Subcutaneous abdominal adipose tissue (tissue), 5 donors: Measurements from ENCODE around the gene GCC2.

ENCODE experiments used
- H3K27ac ChIP-seq: one replicate; pipeline ENCODE4 v1.7.0; 2013; ENCODE audit warnings: low read depth, mild to moderate bottlenecking, inconsistent platforms, low read length, moderate library complexity
- H3K27me3 ChIP-seq, 5 donors: one replicate each; pipeline ENCODE4 v1.7.0; 2013; ENCODE audit warnings: low read length in 5 of 5, inconsistent platforms in 1 of 5; ENCODE audit not compliant: control insufficient read depth in 5 of 5, insufficient read depth in 4 of 5
- H3K36me3 ChIP-seq, 5 donors: one replicate each; pipeline ENCODE4 v1.7.0; 2013; ENCODE audit warnings: low read length in 5 of 5; ENCODE audit not compliant: control insufficient read depth in 5 of 5, insufficient read depth in 5 of 5
- H3K4me1 ChIP-seq, 5 donors: one replicate each; pipeline ENCODE4 v1.7.0; 2013; ENCODE audit warnings: low read length in 5 of 5, mild to moderate bottlenecking in 3 of 5, moderate library complexity in 1 of 5; ENCODE audit not compliant: control insufficient read depth in 5 of 5, insufficient read depth in 5 of 5
- H3K4me3 ChIP-seq, 5 donors: one replicate each; pipeline ENCODE4 v1.7.0; 2013; ENCODE audit warnings: low read length in 5 of 5, low read depth in 1 of 5
- H3K9ac ChIP-seq, 5 donors: one replicate each; pipeline ENCODE4 v1.7.0; 2013; ENCODE audit warnings: low read length in 5 of 5, mild to moderate bottlenecking in 4 of 5, moderate library complexity in 3 of 5
- H3K9me3 ChIP-seq, 5 donors: one replicate each; pipeline ENCODE4 v1.7.0; 2013; ENCODE audit warnings: low read length in 5 of 5; ENCODE audit not compliant: control insufficient read depth in 5 of 5
- donor health status: healthy.
- donor health status: healthy.
- donor health status: healthy.
- donor health status: healthy.
- donor health status: healthy.

GCC2 gene

GRCh38 chr2:108448678-108449409 lies at the start of gene GCC2:
Gene GCC2, plus strand, starts transcription at chr2:108449206. Its CDS starts 69 bp downstream, at chr2:108449275.
- peaks cover 8 to 20% (median 13%) of the 10 kb centered on the region in 5 donors for H3K36me3 ChIP-seq

GRCh38 chr2:108399479-108399878 lies 49.5 kb upstream of the GCC2 start:
- peaks cover 18 to 37% (median 34%) of the 10 kb centered on the region in 5 donors for H3K9me3 ChIP-seq
- no peaks in the 10 kb centered on the region for H3K36me3 ChIP-seq
- no peak overlapping the region for H3K27ac ChIP-seq
- H3K4me1 ChIP-seq, result no peaks in the 10 kb centered on the region
- peak overlapping the region in 4 of 5 donors; percentile 2 to 48 (median 14) for H3K4me3 ChIP-seq
- H3K9ac ChIP-seq, result no peak overlapping the region
- no peaks in the 10 kb centered on the region for H3K27me3 ChIP-seq

More at GRCh38 chr2:108448678-108449409, at the start of gene GCC2:
- Histone ChIP-seq H3K4me3 (peak within 1 kb of the TSS; percentile 95 to 98 (median 97)), H3K27me3 (no peaks in the 10 kb centered on the region), H3K9me3 (no peaks in the 10 kb centered on the region), H3K4me1 (peaks cover 0 to 19% (median 17%) of the 10 kb centered on the region in 5 donors), H3K27ac (peak within 1 kb of the TSS; percentile 89), H3K9ac (peak within 1 kb of the TSS; percentile 80 to 95 (median 88))

DNA sequence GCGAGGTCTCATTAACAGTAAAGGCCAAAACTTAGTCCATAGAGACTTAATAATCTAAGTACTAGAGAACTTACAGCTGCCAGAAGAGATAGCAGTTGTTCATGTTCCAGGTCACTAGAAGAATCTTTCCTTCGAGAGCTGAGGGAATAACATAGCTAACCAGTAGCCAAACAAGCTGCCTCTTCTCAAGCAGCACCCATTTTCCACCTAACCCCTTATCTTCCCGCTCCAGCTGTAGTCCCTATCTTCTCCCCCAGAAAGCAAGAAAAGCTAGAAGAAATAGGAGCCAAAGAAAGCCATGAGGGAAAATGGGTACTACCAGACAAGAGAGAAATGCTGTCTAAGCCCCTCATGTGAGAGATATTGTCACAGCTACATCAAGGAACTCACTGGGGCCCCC lies 47.2 kb upstream of the GCC2 start:
- Histone ChIP-seq H3K36me3 (no peaks in the 10 kb centered on the region), H3K4me1 (no peaks in the 10 kb centered on the region), H3K27me3 (no peaks in the 10 kb centered on the region), H3K9me3 (peaks cover 21 to 45% (median 43%) of the 10 kb centered on the region in 5 donors), H3K27ac (no peak overlapping the region), H3K9ac (no peak overlapping the region), H3K4me3 (no peak overlapping the region)

DNA sequence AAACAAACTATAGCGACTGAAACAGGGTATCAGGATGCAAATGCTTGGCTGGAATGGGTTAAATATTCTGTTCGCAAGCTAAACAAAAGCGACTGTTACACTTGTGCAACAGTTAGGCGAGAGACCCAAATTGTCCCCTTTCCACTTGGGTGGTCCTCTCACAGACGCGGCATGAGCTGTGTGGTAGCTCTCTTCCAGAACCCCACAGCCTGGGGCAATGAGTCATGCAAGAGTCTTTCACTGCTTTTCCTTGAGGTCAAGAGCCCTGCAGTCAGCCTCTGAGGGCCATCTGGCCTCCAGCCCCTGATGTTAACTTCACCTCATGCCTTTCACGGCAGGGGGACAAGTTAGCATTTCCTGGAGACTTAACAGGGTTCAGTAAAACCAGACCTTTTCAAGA lies 45.5 kb upstream of the GCC2 start:
- H3K4me3 ChIP-seq, result no peak overlapping the region
- no peaks in the 10 kb centered on the region for H3K4me1 ChIP-seq
- H3K9ac ChIP-seq, result no peak overlapping the region
- no peak overlapping the region for H3K27ac ChIP-seq
- H3K9me3 ChIP-seq, result peaks cover 19 to 43% (median 33%) of the 10 kb centered on the region in 5 donors
- H3K27me3 ChIP-seq, result no peaks in the 10 kb centered on the region
- H3K36me3 ChIP-seq, result no peaks in the 10 kb centered on the region

DNA sequence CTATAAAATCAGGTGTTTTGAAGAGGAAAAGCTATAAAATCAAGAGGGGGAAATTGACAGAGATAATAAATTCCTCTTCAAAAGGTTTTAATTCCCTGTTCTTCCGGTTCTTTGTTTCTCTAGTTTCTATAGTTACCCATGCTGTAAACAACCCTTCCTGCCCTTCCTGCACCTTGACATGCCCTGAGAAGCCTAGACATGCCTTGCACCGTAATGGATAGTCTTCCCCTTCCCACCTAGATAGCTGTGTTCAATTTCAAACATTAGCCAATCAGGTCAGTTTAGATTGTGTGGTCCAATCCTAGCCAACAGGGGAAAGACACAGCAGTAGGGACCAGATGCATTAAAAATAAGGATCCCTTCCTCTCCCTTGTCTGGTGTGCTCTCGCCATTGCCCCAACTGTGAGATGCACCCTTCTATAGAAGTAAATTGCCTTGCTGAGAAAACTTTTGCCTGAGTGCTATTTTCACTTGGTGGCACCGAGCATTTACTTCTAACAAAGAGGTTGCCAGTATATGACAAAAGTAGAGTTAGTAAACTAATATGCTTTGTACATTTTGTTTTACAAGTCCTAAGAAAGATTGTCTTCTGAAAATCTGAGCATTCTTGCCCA lies 44.1 kb upstream of the GCC2 start:
- H3K36me3 ChIP-seq, result no peaks in the 10 kb centered on the region
- no peaks in the 10 kb centered on the region for H3K4me1 ChIP-seq
- no peak overlapping the region for H3K4me3 ChIP-seq
- H3K9me3 ChIP-seq, result peaks cover 9 to 29% (median 20%) of the 10 kb centered on the region in 5 donors
- H3K27me3 ChIP-seq, result no peaks in the 10 kb centered on the region
- no peak overlapping the region for H3K9ac ChIP-seq
- no peak overlapping the region for H3K27ac ChIP-seq

DNA sequence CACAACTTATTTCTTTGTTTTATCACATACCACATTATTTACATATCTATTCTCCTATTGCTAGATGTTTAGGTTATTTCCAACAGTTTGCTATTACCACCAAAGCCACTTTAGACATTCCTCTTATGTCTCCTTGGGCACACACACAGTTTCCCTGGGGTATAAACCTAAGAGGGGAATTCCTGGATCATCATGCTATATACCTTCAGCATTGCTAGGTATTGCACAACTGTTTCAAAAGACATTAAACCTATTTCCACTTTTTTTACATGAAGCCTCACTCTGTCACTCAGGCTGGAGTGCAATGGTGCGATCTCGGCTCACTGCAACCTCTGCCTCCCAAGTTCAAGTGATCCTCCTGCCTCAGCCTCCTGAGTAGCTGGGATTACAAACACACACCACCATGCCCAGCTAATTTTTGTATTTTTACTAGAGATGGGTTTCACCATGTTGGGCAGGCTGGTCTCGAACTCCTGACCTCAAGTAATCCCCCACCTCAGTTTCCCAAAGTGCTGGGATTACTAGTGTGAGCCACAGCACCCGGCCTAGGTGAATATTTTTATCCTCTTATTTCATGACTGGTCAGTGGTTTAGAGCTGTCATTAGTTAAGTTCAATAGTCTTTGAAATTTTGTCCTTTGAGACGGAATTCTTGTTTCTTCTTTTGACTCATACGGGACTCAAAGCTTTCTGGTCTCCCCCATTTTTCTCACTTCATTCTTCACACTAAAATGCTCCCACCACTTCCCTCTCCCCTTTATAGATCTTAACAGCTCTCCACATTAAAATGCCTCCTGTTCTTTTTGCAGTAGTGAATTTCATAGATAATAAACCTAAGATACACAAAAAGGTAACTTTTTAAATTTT lies 40.9 kb upstream of the GCC2 start:
- Histone ChIP-seq H3K9me3 (peaks cover 3 to 15% (median 9%) of the 10 kb centered on the region in 5 donors), H3K27ac (no peak overlapping the region), H3K27me3 (no peaks in the 10 kb centered on the region), H3K4me1 (no peaks in the 10 kb centered on the region), H3K9ac (no peak overlapping the region), H3K4me3 (no peak overlapping the region), H3K36me3 (no peaks in the 10 kb centered on the region)

DNA sequence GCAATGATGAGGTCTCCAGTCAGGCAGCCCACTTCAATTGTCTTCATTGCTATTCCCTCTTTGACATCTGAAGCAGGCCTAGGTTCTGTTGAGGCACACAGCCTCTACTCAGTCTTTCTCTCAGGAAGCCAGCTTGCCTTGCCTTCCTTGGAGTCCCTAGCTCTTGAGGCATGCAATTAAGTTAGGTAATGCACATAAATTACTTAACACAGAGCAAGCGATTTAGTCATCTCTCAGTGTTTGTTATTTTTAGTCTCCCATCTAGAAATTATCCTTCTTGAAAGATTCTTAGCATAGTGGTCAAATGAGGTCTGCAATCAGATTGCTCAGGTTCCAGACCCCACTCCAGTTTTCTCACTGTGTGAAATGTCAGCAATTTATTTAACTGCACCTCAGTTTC lies 39.2 kb upstream of the GCC2 start:
- no peaks in the 10 kb centered on the region for H3K4me1 ChIP-seq
- H3K27ac ChIP-seq, result no peak overlapping the region
- H3K36me3 ChIP-seq, result no peaks in the 10 kb centered on the region
- no peak overlapping the region for H3K4me3 ChIP-seq
- no peaks in the 10 kb centered on the region for H3K27me3 ChIP-seq
- H3K9ac ChIP-seq, result no peak overlapping the region
- H3K9me3 ChIP-seq, result peaks cover 2 to 7% (median 5%) of the 10 kb centered on the region in 5 donors

DNA sequence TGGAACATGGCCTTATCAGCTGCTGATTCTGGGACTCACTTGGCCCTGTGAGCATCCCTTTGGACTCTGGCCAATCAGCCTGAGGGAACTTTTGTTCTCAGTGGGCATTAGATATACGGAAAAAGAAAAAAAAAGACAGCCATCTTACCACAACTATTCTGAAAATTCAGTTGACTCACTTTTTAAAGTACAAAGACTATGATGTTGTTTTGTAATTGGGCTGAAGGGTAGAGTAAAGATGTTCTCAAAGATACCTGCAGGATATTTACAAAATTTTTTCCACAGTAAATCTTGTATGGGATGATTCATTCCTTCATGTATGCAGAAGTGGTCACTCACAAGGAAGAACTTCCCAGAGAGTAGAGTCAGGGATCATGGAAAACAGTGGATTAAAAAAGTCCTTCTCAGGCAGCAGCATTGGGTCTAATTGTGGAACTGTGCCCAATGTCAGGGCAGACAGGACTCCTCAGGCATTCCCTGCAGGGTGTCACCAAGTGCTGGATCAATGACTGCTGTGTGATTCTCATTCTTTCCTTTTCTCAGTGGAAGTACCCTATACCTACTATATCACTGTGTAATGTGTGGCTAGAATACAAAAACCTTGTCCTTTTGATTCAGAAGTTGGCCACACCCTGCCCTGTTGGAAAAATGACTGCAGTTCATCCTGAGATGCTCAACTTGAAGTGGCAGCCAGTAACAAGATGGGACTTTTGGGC lies 35.9 kb upstream of the GCC2 start:
- Histone ChIP-seq H3K27me3 (no peaks in the 10 kb centered on the region), H3K36me3 (no peaks in the 10 kb centered on the region), H3K4me1 (no peaks in the 10 kb centered on the region), H3K27ac (no peak overlapping the region), H3K9me3 (no peaks in the 10 kb centered on the region), H3K9ac (no peak overlapping the region), H3K4me3 (no peak overlapping the region)

GRCh38 chr2:108413711-108414095 lies 35.3 kb upstream of the GCC2 start:
- Histone ChIP-seq H3K4me3 (no peak overlapping the region), H3K36me3 (no peaks in the 10 kb centered on the region), H3K4me1 (no peaks in the 10 kb centered on the region), H3K27me3 (no peaks in the 10 kb centered on the region), H3K27ac (no peak overlapping the region), H3K9ac (no peak overlapping the region), H3K9me3 (no peaks in the 10 kb centered on the region)
